OCI-LY3 (cell line): ENCODE results near the gene EIF2S2.

Experiments
- EZH2phosphoT487 ChIP-seq: fragments of 200-600 bp; shearing (Covaris generic); IDR thresholded peaks from 2 replicates; pipeline ENCODE4 v1.6.1; 2018; ENCODE audit warnings: antibody characterized with exemption, mixed run types, low read depth
- TF ChIP-seq, protein P1 (sequence below): fragments of 200-600, 300-600 bp; sonication (generic); IDR thresholded peaks from 2 replicates; pipeline ENCODE4 v1.5.1; 2014; ENCODE audit warnings: antibody characterized with exemption, low read length, low read depth

- TF ChIP-seq, protein P1, sequence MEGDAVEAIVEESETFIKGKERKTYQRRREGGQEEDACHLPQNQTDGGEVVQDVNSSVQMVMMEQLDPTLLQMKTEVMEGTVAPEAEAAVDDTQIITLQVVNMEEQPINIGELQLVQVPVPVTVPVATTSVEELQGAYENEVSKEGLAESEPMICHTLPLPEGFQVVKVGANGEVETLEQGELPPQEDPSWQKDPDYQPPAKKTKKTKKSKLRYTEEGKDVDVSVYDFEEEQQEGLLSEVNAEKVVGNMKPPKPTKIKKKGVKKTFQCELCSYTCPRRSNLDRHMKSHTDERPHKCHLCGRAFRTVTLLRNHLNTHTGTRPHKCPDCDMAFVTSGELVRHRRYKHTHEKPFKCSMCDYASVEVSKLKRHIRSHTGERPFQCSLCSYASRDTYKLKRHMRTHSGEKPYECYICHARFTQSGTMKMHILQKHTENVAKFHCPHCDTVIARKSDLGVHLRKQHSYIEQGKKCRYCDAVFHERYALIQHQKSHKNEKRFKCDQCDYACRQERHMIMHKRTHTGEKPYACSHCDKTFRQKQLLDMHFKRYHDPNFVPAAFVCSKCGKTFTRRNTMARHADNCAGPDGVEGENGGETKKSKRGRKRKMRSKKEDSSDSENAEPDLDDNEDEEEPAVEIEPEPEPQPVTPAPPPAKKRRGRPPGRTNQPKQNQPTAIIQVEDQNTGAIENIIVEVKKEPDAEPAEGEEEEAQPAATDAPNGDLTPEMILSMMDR, result no peak
- no peak for TF ChIP-seq EZH2phosphoT487
Measured at GRCh38 chr20:34075647-34076046, 36.4 kb downstream of the EIF2S2 start.
